ENCODE data around the gene FTO.

The FTO gene

GRCh38 chr16:54140057-54140787 lies 436.3 kb downstream of the FTO start:
- no peak for DNase-seq

- DNase-seq, result no peak
Measured at GRCh38 chr16:54140788-54141136, 436.8 kb downstream of the FTO start.

DNA sequence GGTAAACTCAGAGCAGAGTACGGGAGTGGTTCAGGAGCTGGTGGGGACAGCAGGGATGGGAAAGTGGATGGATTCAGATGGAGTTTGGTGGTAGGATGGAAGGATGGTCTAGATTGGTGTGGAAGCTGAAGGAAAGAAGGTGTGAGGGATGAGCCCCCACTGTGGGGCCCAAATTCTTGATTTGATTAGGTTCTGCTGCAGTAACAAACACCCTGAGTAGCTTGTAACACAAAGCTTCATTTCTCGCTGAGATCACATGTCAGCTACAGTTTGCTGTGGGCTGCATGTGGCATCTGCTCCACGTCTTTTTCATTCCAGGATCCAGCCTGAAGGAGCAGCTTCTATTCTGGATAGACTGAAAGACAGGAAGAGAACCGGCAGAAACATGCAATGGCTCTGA lies 438.8 kb downstream of the FTO start:
- no peak for DNase-seq

- DNase-seq, result no peak
Measured at GRCh38 chr16:54143410-54143809, 439.5 kb downstream of the FTO start.

DNA sequence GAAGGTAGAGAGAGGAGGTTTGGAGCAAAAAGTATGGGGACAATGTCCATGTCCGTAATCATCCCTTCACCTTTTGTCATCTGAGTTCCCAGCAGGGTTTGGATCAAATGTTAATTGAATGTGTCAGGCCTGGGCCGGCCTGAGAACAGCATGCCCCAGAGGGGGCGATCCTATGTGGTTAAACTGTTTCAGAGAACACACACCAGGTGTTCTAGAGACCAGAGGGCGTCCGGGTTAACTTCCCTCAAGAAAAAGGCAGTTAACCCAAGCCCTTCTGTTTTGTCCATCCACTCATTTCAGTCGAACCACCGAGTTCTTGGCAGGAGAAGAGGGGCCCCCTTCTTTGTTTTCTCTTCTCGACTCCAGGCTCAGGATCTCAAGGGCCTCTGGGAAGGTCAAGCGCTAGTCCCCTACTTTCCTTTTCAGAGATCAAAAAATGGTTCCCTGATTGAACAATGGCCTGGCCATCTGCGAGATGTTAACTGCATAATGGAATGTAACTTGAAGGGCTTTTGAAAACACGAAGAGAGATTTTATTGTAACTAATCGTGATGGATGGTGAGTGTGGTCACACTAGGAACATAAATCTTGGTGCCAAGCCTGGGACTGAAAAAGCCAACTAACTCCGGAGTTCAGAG lies 440.1 kb downstream of the FTO start:
- DNase-seq, result no peak

- no peak for DNase-seq
Measured at GRCh38 chr16:54144572-54144947, 440.6 kb downstream of the FTO start.

DNA sequence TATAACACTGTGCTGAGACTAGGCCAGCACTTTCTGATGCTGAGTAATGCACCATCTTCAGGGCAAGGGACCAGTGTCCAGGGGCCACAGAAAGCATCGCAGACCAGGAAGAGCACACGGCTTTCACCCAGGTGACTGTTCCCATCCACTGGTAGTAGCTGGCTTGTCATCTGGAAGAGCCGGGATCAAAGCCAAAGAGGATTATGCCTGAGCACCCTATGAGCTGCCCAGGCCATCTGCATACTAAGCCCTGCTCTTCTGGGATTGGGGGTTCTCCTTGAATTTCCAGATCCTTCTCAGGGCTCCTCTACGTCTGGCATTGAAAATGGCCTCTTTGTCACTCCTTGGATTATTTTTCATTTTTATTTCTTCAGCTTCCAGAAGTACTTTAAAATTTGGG lies 441.9 kb downstream of the FTO start:
- DNase-seq, result no peak

GRCh38 chr16:54148974-54149373 lies 445.0 kb downstream of the FTO start:
- no peak for DNase-seq

DNA sequence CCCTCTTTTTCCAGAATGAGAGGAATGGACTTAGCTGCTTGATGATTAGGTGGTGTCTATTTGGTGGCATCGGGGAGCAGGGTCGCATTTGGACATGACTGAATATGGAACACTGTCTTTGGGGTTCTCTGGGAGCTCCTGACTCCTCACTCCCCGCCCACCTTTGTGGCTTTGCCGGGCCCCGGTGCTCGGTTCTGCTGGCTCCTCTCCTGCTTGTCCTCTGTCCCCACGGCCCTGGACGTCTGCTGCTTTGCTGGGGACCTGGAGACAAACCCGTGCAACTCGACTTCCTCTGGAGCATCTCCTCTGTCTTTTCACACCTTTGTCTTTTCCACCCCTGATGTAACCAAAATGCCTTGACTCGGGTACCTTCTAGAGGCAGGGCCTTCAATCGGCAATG lies 446.9 kb downstream of the FTO start:
- DNase-seq, result no peak

GRCh38 chr16:54152362-54153239 lies 448.6 kb downstream of the FTO start:
- DNase-seq, result no peak

GRCh38 chr16:54153240-54153934 lies 449.4 kb downstream of the FTO start:
- DNase-seq, result no peak

GRCh38 chr16:54156349-54156748 lies 452.4 kb downstream of the FTO start:
- no peak for DNase-seq

DNA sequence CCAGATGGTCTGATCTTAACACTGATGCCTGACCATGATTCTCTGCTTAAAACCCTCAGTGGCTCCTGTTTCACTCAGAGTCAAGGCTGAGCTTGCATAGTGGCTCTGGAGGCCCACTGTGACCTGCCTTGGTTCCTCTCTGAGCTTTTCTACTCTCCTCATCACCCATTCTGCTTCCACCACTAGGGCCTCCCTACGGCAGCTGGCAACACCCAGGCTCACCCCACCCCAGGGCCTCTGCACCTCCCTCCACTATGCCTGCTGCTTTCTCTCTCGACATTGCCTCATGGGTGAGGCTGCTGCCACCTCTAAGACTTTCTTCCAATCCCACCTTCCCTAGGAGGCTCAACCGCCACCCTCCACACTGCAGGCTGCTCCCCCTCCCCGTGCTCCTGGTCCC lies 455.0 kb downstream of the FTO start:
- DNase-seq, result no peak

- no peak for DNase-seq
Measured at GRCh38 chr16:54159490-54160080, 455.6 kb downstream of the FTO start.

DNA sequence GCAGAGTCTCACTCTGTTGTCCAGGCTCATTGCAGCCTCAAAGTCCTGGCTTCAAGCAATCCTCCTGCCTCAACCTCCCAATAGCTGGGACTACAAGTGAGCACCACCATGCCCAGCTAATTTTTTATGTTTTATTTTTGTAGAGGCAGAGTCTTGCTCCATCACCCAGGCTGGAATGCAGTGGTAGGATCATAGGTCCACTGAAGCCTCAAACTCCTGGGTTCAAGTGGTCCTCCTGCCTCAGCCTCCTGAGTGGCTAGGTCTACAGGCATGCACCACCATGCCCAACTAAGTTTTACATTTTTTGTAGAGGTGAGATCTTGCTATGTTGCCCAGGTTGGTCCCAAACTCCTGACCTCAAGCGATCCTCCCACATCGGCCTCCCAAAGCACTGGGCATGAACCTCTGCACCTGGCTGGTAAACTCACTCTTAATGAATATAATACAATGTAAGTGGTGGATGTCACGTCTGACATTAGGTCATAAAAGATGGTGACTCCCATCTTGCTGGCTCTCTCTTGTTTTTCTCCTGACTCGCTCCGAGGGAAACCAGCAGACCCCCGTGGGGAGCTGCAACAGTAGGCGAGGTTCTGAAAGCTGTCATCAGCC lies 456.4 kb downstream of the FTO start:
- no peak for DNase-seq

GRCh38 chr16:54160939-54161897 lies 457.3 kb downstream of the FTO start:
- no peak for DNase-seq

- DNase-seq, result no peak
Measured at GRCh38 chr16:54163197-54163843, 459.4 kb downstream of the FTO start.

DNA sequence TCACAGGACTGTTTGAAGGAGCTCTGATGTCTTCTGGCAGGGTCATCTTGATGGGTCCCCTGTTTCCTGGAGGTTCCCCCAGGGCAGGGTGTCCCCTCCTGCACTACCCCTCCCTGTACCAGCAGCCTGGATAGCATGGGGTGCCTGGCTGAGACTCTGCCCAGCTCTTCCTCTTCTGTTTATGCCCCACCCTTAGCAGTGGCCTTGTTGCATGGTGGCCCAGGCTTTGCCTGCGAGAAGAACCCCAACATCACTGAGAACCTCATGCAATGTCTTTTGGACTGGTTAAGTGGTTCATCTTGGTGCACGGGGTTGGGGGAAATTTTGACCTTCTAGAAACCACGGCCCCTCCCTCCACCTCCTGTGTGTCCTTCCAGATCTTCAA lies 460.8 kb downstream of the FTO start:
- DNase-seq, result no peak

- DNase-seq, result no peak
Measured at GRCh38 chr16:54165174-54165911, 461.4 kb downstream of the FTO start.
